Stimulated activated CD4-positive, alpha-beta T cell treated with anti-CD3 and anti-CD28 coated beads, Interleukin-2, amount 100 ng/mL, for 48 hours (primary cell): Measurements from ENCODE around the gene MX1.
"Not testable (repeated sequence)": the region's sequence is repeated elsewhere in the genome, so short reads cannot be mapped to it uniquely, and the experiment has no call there.

Source experiments
- DNase-seq, 2 donors: peaks; one replicate each; pipeline ENCODE4 v3.0.0-alpha.2; 2020

Gene MX1

GRCh38 chr21:41410361-41410760, 15.7 kb upstream of the MX1 start:
- no peak for DNase-seq

- no peak for DNase-seq
Observed at GRCh38 chr21:41410767-41411448, 15.1 kb upstream of the MX1 start.

GRCh38 chr21:41411449-41412089, 14.5 kb upstream of the MX1 start:
- no peak for DNase-seq

GRCh38 chr21:41417505-41417904, 8.5 kb upstream of the MX1 start:
- DNase-seq = not testable (repeated sequence)

GRCh38 chr21:41418393-41418792, 7.6 kb upstream of the MX1 start:
- no peak for DNase-seq

GRCh38 chr21:41418956-41419680, 6.9 kb upstream of the MX1 start:
- DNase-seq = no peak

GRCh38 chr21:41419921-41420862, 5.8 kb upstream of the MX1 start:
- peak in 1 of 2 donors; percentile 26 for DNase-seq

- DNase-seq = not testable (repeated sequence)
Observed at GRCh38 chr21:41420998-41421397, 5.0 kb upstream of the MX1 start.

GRCh38 chr21:41422546-41423304, 3.3 kb upstream of the MX1 start:
- DNase-seq = no peak

GRCh38 chr21:41423305-41423636, 2.8 kb upstream of the MX1 start:
- not testable (repeated sequence) for DNase-seq

- DNase-seq = no peak
Observed at GRCh38 chr21:41425588-41425953, 468 bp upstream of the MX1 start.

GRCh38 chr21:41426676-41427404, 801 bp downstream of the MX1 start:
- DNase-seq = no peak

GRCh38 chr21:41427556-41427955, 1.5 kb downstream of the MX1 start:
- no peak for DNase-seq

- no peak for DNase-seq
Observed at GRCh38 chr21:41428311-41428710, 2.3 kb downstream of the MX1 start.

GRCh38 chr21:41428847-41429246, 2.8 kb downstream of the MX1 start:
- no peak for DNase-seq

- no peak for DNase-seq
Observed at GRCh38 chr21:41429305-41429704, 3.3 kb downstream of the MX1 start.

- no peak for DNase-seq
Observed at GRCh38 chr21:41429925-41430491, 4.0 kb downstream of the MX1 start.

GRCh38 chr21:41431788-41432548, 5.9 kb downstream of the MX1 start:
- DNase-seq = no peak

GRCh38 chr21:41432562-41433460, 6.8 kb downstream of the MX1 start:
- DNase-seq = no peak
